Ishikawa (cell line): Measurements from ENCODE around the gene STYK1.

Experiments used
- CREB1 ChIP-seq: IDR thresholded peaks from 2 replicates; pipeline ENCODE4 v1.6.1; 2012; ENCODE audit warnings: low read depth
- EP300 ChIP-seq: IDR thresholded peaks from 2 replicates; pipeline ENCODE4 v1.6.1; 2012; ENCODE audit warnings: borderline replicate concordance
- NFIC ChIP-seq: IDR thresholded peaks from 2 replicates; pipeline ENCODE4 v1.6.1; 2012
- REST ChIP-seq: IDR thresholded peaks from 2 replicates; pipeline ENCODE4 v1.6.1; 2012; ENCODE audit warnings: low read depth, mild to moderate bottlenecking
- USF1 ChIP-seq: IDR thresholded peaks from 2 replicates; pipeline ENCODE4 v1.6.1; 2012
- ZBTB7A ChIP-seq: IDR thresholded peaks from 2 replicates; pipeline ENCODE4 v1.6.1; 2012; ENCODE audit warnings: low read depth

DNA sequence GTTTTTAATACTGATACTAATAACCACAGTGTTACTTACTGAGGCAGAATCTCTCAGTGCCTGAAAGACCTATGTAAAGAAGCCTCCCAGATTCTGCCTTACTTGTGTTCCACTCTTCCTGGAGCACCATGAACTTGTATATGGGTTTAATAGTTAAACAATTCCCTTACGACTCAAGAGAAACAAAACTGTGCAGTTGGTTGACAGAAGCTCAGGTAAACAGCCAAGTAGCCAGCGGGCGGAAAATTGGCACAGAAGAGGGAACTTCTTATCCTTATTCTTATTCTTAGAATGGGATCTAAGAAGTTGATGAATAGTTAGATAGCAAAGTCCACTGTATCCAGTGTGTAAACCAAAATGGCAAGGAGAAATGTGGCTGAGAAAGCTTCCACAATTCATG, 37.7 kb downstream of the STYK1 start:
- TF ChIP-seq USF1 (no peak), REST (no peak), NFIC (no peak), CREB1 (no peak), ZBTB7A (no peak), EP300 (no peak)
